Cerebellar cortex (tissue), 1 donor: ENCODE results near the gene FRMD4A.
"Not testable (repeated sequence)": the region's sequence is repeated elsewhere in the genome, so short reads cannot be mapped to it uniquely, and the experiment has no call there.

ENCODE experiments used
- DNase-seq: peaks from one replicate; pipeline ENCODE4 v3.0.0-alpha.2; 2015; ENCODE audit warnings: low spot score

Gene FRMD4A

GRCh38 chr10:13787015-13787421 lies 543.7 kb downstream of the FRMD4A start:
- no peak for DNase-seq

DNA sequence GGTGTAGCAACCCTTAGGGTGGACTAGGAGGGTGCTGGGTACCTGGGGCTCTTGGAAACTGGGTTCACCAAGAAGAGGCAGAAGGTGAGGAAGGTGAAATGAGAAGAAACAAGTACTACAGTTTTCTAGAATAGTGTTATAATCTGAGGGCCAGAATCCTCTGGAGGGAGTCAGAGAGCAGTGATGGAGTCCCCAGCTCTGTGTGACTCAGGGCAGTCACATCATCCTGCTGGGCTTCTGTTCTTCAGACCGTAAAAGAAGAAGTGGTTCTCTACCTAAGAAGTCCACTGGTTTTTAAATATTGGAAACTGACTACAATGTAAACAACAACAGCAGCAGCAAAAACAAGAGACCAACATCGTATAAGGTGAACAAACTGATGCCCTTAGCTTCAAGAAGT lies 546.7 kb downstream of the FRMD4A start:
- no peak for DNase-seq

- no peak for DNase-seq
These were observed 551.0 kb downstream of the FRMD4A start for GRCh38 chr10:13779748-13780147.

GRCh38 chr10:13778693-13778960 lies 552.1 kb downstream of the FRMD4A start:
- not testable (repeated sequence) for DNase-seq

DNA sequence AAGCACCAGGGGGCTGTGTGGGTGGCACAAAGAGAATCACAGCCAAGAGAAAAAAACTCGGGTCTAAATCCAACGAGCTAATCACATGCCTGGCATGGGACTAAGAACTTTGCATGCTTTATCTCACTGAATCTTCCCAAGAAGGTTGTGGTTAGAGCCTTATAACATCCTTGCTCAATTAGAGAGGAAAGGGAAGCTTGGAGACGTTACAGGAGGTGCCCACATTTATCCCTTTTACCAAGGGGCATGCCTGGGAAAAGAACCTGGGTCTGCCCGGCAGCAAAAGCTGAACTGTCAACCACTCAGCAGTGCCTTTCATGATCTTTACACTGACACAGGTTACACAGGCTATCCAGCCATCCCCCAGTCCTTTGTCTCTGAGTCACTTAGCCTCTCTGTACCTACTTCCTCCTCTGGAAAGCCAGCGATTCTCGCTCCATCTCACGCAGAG lies 553.8 kb downstream of the FRMD4A start:
- DNase-seq: no peak

DNA sequence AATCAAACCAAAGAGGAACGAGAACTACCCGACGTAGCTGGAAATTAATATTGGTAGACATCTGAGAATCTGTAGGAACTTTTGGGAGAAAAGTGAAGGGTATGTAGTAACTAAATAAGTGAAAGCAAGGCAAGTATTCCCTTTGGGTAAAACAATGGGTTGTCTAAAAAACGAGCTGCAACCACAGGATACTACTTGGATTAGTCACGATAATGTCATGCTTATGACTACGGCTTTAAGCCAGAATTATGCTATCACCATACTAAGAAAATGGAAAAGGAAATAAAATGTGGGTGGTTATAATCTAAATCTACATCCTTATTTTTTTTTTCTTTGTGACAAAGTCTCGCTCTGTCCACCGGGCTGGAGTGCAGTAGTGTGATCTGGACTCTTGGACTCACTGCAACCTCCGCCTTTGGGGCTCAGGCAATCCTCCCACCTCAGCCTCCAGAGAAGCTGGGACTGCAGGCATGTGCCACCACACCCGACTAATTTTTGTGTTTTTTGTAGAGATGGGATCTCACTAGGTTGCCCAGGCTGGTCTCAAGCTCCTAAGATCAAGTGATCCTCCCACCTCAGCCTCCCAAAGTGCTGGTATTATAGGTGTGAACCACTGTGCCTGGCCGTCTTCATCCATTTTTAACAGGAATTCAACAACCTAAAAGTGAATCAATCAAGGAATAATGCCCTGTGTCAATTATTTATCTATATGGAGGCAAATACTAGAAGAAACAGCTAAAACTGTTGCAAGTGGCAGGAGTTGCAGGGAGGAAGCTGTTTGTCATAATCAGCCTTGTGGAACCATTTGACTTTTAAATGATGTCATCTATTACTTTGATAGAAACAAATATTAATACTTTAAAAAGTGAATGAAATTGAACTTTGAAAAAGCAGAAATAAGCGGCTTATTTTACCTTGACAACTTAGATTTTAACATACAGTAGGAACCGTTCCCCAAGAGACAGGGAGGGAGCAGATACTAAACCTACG lies 554.6 kb downstream of the FRMD4A start:
- no peak for DNase-seq

DNA sequence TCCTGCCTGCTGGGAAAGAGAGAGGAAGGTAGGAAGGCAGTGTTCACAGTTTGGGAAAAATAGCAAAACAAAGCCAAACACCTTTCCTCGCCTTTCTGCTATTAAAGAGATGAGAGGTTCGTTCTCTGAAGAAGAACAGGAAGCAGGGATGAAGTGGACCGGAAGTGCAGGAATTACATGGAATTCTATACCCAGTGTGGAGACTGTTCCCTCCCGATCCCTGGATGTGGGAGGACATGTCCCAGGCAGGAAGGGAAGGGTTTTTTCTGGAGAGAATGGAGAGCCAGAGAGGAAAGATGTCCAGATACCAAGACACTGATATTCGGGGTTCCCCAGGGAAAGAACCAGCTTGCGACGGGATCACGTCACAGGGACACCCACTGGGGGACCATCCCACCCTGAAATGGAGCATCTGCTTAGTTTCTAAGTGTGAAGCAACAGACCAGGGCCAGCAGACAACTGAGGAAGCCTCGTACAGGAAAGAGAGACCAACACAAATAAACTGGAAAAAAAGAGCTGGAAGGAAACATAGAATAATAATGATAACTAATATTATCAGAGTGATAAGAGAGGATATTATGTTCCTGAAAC lies 556.3 kb downstream of the FRMD4A start:
- no peak for DNase-seq

- no peak for DNase-seq
These were observed 557.1 kb downstream of the FRMD4A start for GRCh38 chr10:13773496-13774170.

- no peak for DNase-seq
These were observed 557.7 kb downstream of the FRMD4A start for GRCh38 chr10:13773043-13773442.

- no peak for DNase-seq
These were observed 558.7 kb downstream of the FRMD4A start for GRCh38 chr10:13771992-13772391.

GRCh38 chr10:13770760-13771493 lies 559.8 kb downstream of the FRMD4A start:
- no peak for DNase-seq

DNA sequence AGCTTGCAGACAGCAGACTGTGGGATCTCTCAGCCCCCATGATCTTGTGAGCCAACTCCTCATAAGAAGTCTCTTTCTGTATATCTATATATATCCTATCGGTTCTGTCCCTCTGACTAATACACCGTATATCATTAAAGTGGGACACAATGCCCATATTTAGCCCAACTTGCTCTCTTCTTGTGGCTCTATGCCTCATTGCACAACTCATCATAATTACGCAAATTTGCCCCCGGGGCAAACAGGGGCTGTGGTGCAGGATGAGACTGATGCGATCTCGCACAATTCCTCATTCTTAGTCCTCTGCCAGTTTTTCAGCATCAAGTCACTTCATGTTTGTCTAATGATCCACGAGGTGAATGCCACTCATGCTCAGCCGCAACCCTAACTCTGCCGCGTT lies 560.8 kb downstream of the FRMD4A start:
- no peak for DNase-seq

DNA sequence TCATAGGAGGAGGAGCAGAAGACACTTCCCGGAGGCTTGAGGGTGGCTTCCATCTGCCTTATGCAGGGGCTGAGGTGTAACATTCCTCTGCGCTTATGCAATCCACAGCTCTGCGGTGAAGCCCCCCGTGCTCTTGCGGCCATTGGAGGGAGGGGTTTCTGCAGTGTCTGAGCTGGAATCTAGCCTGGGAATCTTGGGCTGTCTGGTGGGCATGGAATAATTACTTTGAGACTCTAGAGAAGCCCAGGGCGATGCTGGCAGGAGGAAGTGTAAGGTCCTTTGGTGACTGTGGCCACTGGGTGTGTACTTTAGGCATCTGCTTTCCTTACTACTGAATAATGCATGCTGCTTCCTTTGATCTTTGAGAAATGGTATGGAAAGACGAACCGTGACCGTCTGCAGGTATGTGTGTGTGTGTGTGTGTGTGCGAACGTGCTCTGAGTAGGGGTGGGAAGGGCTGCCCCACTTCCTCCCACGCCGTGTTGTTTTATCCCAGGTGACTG lies 563.0 kb downstream of the FRMD4A start:
- no peak for DNase-seq

DNA sequence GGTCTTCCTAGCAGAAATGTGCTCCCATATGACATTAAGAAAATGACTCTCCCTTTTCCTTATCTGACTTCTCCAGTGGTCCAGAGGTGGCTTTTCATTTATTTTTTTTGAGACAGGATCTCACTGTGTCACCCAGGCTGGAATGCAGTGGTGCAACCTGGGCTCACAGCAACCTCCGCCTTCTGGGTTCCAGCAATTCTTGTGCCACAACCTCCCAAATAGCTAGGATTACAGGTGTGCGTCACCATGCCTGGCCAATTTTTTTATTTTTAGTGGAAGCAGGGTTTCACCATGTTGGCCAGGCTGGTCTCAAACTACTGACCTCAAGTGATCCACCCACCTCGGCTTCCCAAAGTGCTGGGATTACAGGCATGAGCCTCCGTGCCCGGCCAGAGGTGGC lies 563.6 kb downstream of the FRMD4A start:
- DNase-seq: not testable (repeated sequence)

- DNase-seq: no peak
These were observed 564.9 kb downstream of the FRMD4A start for GRCh38 chr10:13765641-13766341.

- no peak for DNase-seq
These were observed 569.1 kb downstream of the FRMD4A start for GRCh38 chr10:13761490-13762091.

DNA sequence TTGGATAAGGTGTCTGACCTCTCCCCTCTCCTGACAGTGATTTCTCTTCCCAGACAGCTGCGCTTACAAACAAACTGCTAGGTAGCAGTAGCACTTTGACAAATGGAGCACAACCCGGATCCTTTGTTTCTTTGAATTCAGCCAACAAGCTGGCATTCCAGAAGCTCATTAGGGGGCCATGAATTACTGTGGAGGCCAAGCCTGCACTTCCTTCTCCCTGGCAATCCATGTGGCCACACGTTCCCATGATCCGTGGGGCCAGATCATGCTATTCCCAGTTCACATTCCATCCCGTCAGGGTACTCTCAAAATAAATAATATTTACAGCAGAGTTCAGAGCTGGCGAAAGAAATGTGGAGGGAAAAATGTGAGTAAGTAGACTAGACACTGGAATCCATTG lies 571.6 kb downstream of the FRMD4A start:
- DNase-seq: no peak

DNA sequence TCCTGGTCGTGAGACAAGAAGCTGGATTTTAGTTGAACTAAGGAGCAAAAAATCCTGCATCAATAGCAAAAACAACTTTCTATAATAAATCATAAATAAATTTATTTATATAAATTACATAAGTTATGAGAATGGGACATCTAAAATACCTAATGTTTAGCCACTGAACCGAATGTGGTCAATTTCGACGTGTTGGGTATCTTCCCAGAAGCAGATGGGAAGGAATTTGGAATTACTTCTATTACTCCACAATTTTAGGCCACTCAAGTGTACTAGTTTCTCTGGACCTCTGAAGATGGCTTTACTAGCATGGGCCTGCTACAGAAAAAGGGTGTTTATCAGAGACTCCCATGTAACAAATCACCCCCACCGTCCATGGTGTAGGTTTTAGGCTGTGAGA lies 572.0 kb downstream of the FRMD4A start:
- DNase-seq: no peak

- DNase-seq: no peak
These were observed 572.4 kb downstream of the FRMD4A start for GRCh38 chr10:13758312-13758711.

- DNase-seq: no peak
These were observed 576.4 kb downstream of the FRMD4A start for GRCh38 chr10:13754277-13754676.

GRCh38 chr10:13751191-13751764 lies 579.4 kb downstream of the FRMD4A start:
- no peak for DNase-seq
